T-helper 17 cell (primary cell): Measurements from ENCODE around the gene OR11G2. TPM values are rescaled to one million over a fixed set of nuclear protein-coding genes. Genes with fewer than 3 reads are reported as not detected.

Experiments used
- total RNA-seq, 4 donors: library from RNA in 2 of 4; stranded (reverse) in 2 of 4; gene quantifications; one replicate each; pipeline ENCODE4 v1.2.3 and lab custom pipeline; 2022 to 2026

Gene OR11G2
- total RNA-seq, 2 donors from 2014 or later: not detected

Other genes with a start within 250 kb of the OR11G2 start
- gene OR4K15, start 215.3 kb upstream of the OR11G2 start, total RNA-seq: not detected
- not detected for gene OR4Q2, start 188.7 kb upstream of the OR11G2 start, total RNA-seq
- not detected for gene OR4K14, start 171.6 kb upstream of the OR11G2 start, total RNA-seq
- gene OR4K13, start 154.9 kb upstream of the OR11G2 start, total RNA-seq: not detected
- not detected for gene OR4L1, start 130.9 kb upstream of the OR11G2 start, total RNA-seq
- not detected for gene OR4K17, start 80.2 kb upstream of the OR11G2 start, total RNA-seq
- not detected for gene OR4N5, start 52.1 kb upstream of the OR11G2 start, total RNA-seq
- not detected for gene OR11H6, start 32.8 kb downstream of the OR11G2 start, total RNA-seq
- not detected for gene OR11H7, start 38.1 kb downstream of the OR11G2 start, total RNA-seq
- gene OR11H4, start 48.4 kb downstream of the OR11G2 start, total RNA-seq: not detected
- 10 to 100 TPM; 16.5 TPM for gene TTC5, start 115.1 kb downstream of the OR11G2 start, total RNA-seq
- 10 to 100 TPM; 20.2 to 26.3 TPM for gene CCNB1IP1, start 142.4 kb downstream of the OR11G2 start, total RNA-seq
- 10 to 100 TPM; 18.1 to 22.3 TPM for gene PARP2, start 152.7 kb downstream of the OR11G2 start, total RNA-seq
- gene TEP1, start 222.6 kb downstream of the OR11G2 start, total RNA-seq: 10 to 100 TPM; 36.9 to 43.9 TPM
- gene KLHL33, start 245.3 kb downstream of the OR11G2 start, total RNA-seq: under 1 TPM; 0.39 to 0.47 TPM